GM19468 (cell line): ENCODE measurements around the gene NDUFB5.
"Not testable (repeated sequence)": the region's sequence is repeated elsewhere in the genome, so short reads cannot be mapped to it uniquely, and the experiment has no call there.

Experiments used
- ATAC-seq: cut with Tn5 transposase; IDR thresholded peaks from one replicate; pipeline ENCODE4 v1.9.1; 2021; ENCODE audit warnings: mild to moderate bottlenecking, moderate library complexity, moderate number of reproducible peaks; ENCODE audit not compliant: unreplicated experiment; ENCODE audit errors: extremely low read depth

NDUFB5 gene

GRCh38 chr3:179624451-179624850 is 19.9 kb downstream of the NDUFB5 start:
- ATAC-seq: no peak

- no peak for ATAC-seq
These were observed 26.3 kb downstream of the NDUFB5 start for GRCh38 chr3:179630753-179631451.

- ATAC-seq: no peak
These were observed 35.9 kb downstream of the NDUFB5 start for GRCh38 chr3:179640469-179640868.

GRCh38 chr3:179642871-179643270 is 38.3 kb downstream of the NDUFB5 start:
- ATAC-seq: no peak

- not testable (repeated sequence) for ATAC-seq
These were observed 39.2 kb downstream of the NDUFB5 start for GRCh38 chr3:179643837-179644236.

- ATAC-seq: no peak
These were observed 41.6 kb downstream of the NDUFB5 start for GRCh38 chr3:179646177-179646576.

GRCh38 chr3:179651687-179652446 is 47.3 kb downstream of the NDUFB5 start:
- no peak for ATAC-seq

- ATAC-seq: peak; percentile 29
These were observed 48.0 kb downstream of the NDUFB5 start, which contains the start of gene USP13 for GRCh38 chr3:179652447-179653095. TSS of gene USP13 (plus strand) at chr3:179653040. CDS start at chr3:179653226, 186 bp downstream.

GRCh38 chr3:179653096-179653797 is 48.7 kb downstream of the NDUFB5 start:
- peak; percentile 37 for ATAC-seq

GRCh38 chr3:179655236-179655635 is 50.6 kb downstream of the NDUFB5 start:
- no peak for ATAC-seq

GRCh38 chr3:179658606-179659005 is 54.0 kb downstream of the NDUFB5 start:
- ATAC-seq: no peak

GRCh38 chr3:179660872-179661271 is 56.3 kb downstream of the NDUFB5 start:
- ATAC-seq: no peak

GRCh38 chr3:179661777-179662176 is 57.2 kb downstream of the NDUFB5 start:
- no peak for ATAC-seq

GRCh38 chr3:179663093-179663492 is 58.5 kb downstream of the NDUFB5 start:
- ATAC-seq: no peak

- no peak for ATAC-seq
These were observed 61.4 kb downstream of the NDUFB5 start for GRCh38 chr3:179666030-179666429.

- no peak for ATAC-seq
These were observed 61.9 kb downstream of the NDUFB5 start for GRCh38 chr3:179666436-179667035.

GRCh38 chr3:179668429-179668828 is 63.8 kb downstream of the NDUFB5 start:
- ATAC-seq: no peak

- ATAC-seq: no peak
These were observed 65.7 kb downstream of the NDUFB5 start for GRCh38 chr3:179670311-179670710.

GRCh38 chr3:179671309-179671708 is 66.7 kb downstream of the NDUFB5 start:
- no peak for ATAC-seq

- no peak for ATAC-seq
These were observed 67.2 kb downstream of the NDUFB5 start for GRCh38 chr3:179671747-179672242.
